WTC11 (cell line): Measurements from ENCODE around the gene ANKRD24. TPM values are rescaled to one million over a fixed set of nuclear protein-coding genes. Genes with fewer than 3 reads are reported as not detected.

Source experiments
- ATAC-seq: fragments of 200-7000 bp; cut with Tn5 transposase; 2 replicates; pipeline ENCODE4 v1.10.0; 2021; ENCODE audit warnings: mild to moderate bottlenecking, moderate library complexity
- CTCF ChIA-PET: fragments of 300-600 bp; sonication (Branson Sonifier 250); formaldehyde crosslinking; loops from one replicate; lab custom pipeline; 2021; ENCODE audit warnings: antibody characterized with exemption; lab: Charles Lee
- POLR2A ChIA-PET: fragments of 350-600 bp; sonication (Branson Sonifier 250); formaldehyde crosslinking; loops from one replicate; lab custom pipeline; 2021; ENCODE audit warnings: antibody characterized with exemption; lab: Charles Lee
- DNase-seq: peaks from one replicate; pipeline ENCODE4 v3.0.0; 2021; ENCODE audit warnings: low spot score
- H3K27ac Mint-ChIP-seq: 2 replicates; pipeline ENCODE4 v1.8.0; 2021; ENCODE audit warnings: mixed read lengths
- H3K27me3 Mint-ChIP-seq: 2 replicates; pipeline ENCODE4 v1.8.0; 2021; ENCODE audit warnings: low read depth, mild to moderate bottlenecking, moderate library complexity, mixed read lengths
- H3K36me3 Mint-ChIP-seq: 2 replicates; pipeline ENCODE4 v1.8.0; 2021; ENCODE audit warnings: mixed read lengths
- H3K4me1 Mint-ChIP-seq: 2 replicates; pipeline ENCODE4 v1.8.0; 2022; ENCODE audit warnings: mixed read lengths
- H3K4me3 Mint-ChIP-seq: 2 replicates; pipeline ENCODE4 v1.8.0; 2021; ENCODE audit warnings: mild to moderate bottlenecking, moderate library complexity, mixed read lengths
- H3K9me3 Mint-ChIP-seq: 2 replicates; pipeline ENCODE4 v1.8.0; 2021; ENCODE audit warnings: mixed read lengths
- AFF4 ChIP-seq: sonication (generic); formaldehyde crosslinking; IDR thresholded peaks from 2 replicates; pipeline ENCODE4 v1.8.1; 2023; ENCODE audit warnings: mild to moderate bottlenecking, missing genetic modification reagents, borderline replicate concordance
- CDX4 ChIP-seq: fragments of 250-450 bp; sonication (Bioruptor Pico); IDR thresholded peaks from 2 replicates; pipeline ENCODE4 v1.9.0; 2021; ENCODE audit warnings: moderate library complexity, mild to moderate bottlenecking, inconsistent platforms, borderline replicate concordance
- ETV6 ChIP-seq: sonication (generic); formaldehyde crosslinking; IDR thresholded peaks from 2 replicates; pipeline ENCODE4 v1.8.1; 2022; ENCODE audit warnings: mild to moderate bottlenecking, missing genetic modification reagents
- FOXK1 ChIP-seq: sonication (generic); formaldehyde crosslinking; IDR thresholded peaks from 2 replicates; pipeline ENCODE4 v1.8.0; 2022; ENCODE audit warnings: mild to moderate bottlenecking, moderate library complexity, missing genetic modification reagents
- GABPB1 ChIP-seq: sonication (generic); formaldehyde crosslinking; IDR thresholded peaks from 2 replicates; pipeline ENCODE4 v1.8.1; 2023; ENCODE audit warnings: mild to moderate bottlenecking, missing genetic modification reagents
- GTF2I ChIP-seq: fragments of 250-450 bp; sonication (Bioruptor Pico); conservative IDR thresholded peaks from 2 replicates; pipeline ENCODE4 v1.4.0; 2021; ENCODE audit warnings: mild to moderate bottlenecking
- JAZF1 ChIP-seq: fragments of 250-450 bp; sonication (Bioruptor Pico); IDR thresholded peaks from 2 replicates; pipeline ENCODE4 v1.9.0; 2021; ENCODE audit warnings: moderate library complexity, mild to moderate bottlenecking, inconsistent platforms
- PREB ChIP-seq: sonication (generic); formaldehyde crosslinking; IDR thresholded peaks from 2 replicates; pipeline ENCODE4 v1.8.1; 2022; ENCODE audit warnings: mild to moderate bottlenecking, missing genetic modification reagents, moderate library complexity, borderline replicate concordance
- TEAD4 ChIP-seq: sonication (generic); formaldehyde crosslinking; IDR thresholded peaks from 2 replicates; pipeline ENCODE4 v1.8.0; 2022; ENCODE audit warnings: mild to moderate bottlenecking, missing genetic modification reagents
- ZBTB43 ChIP-seq: sonication (generic); formaldehyde crosslinking; IDR thresholded peaks from 2 replicates; pipeline ENCODE4 v1.8.1; 2023; ENCODE audit warnings: mild to moderate bottlenecking, missing genetic modification reagents
- ZMAT4 ChIP-seq: fragments of 250-450 bp; sonication (Bioruptor Pico); IDR thresholded peaks from 2 replicates; pipeline ENCODE4 v1.9.0; 2021; ENCODE audit warnings: mild to moderate bottlenecking
- ZNF263 ChIP-seq: sonication (generic); formaldehyde crosslinking; IDR thresholded peaks from 2 replicates; pipeline ENCODE4 v1.8.1; 2022; ENCODE audit warnings: low read depth, mild to moderate bottlenecking, moderate library complexity, missing genetic modification reagents
- ZNF281 ChIP-seq: sonication (generic); formaldehyde crosslinking; IDR thresholded peaks from 2 replicates; pipeline ENCODE4 v1.8.0; 2023; ENCODE audit warnings: mild to moderate bottlenecking, missing genetic modification reagents
- total RNA-seq: library from RNA; stranded (reverse); gene quantifications from 3 replicates; pipeline ENCODE4 v1.2.3, GENCODE V29; 2021

The ANKRD24 gene
- total RNA-seq, 1 experiment from 2014 or later, result 11.3 TPM

GRCh38 chr19:4208385-4209094 is 26.1 kb downstream of the ANKRD24 start (continued):
- no peak for TF ChIP-seq ZNF281 (CRISPR knock-in tag)
- no peak for TF ChIP-seq ZBTB43 (CRISPR knock-in tag)

GRCh38 chr19:4210166-4210731 is 27.8 kb downstream of the ANKRD24 start:
- no peak for ATAC-seq
- CTCF ChIA-PET, result interaction anchor here (2.1 kb wide), 1 partner anchor 70 kb away, joined by 6 read pairs; no protein-coding TSS in a partner anchor
- TF ChIP-seq GTF2I (CRISPR knock-in tag) (0 out of 2 replicates have a peak, but pooled peaks have one; percentile 64), JAZF1 (CRISPR knock-in tag) (no peak)
- TF ChIP-seq, all 79 proteins: peak for 1
- no peak for DNase-seq
- no peak overlapping the region for H3K4me3 Mint-ChIP-seq
- H3K4me1 Mint-ChIP-seq, result peaks cover 3% of the 10 kb centered on the region; the same call in 1 of the 2 replicates
- H3K9me3 Mint-ChIP-seq, result no peaks in the 10 kb centered on the region
- no peak overlapping the region for H3K27ac Mint-ChIP-seq
- no peaks in the 10 kb centered on the region for H3K36me3 Mint-ChIP-seq
- H3K27me3 Mint-ChIP-seq, result no peaks in the 10 kb centered on the region
- POLR2A ChIA-PET, result no interaction called here

- CTCF ChIA-PET, result interaction anchor here (0.7 kb wide), 1 partner anchor 12 kb away, joined by 3 read pairs; no protein-coding TSS in a partner anchor
- no peak for TF ChIP-seq FOXK1 (CRISPR knock-in tag)
- no peak for TF ChIP-seq TEAD4
- TF ChIP-seq AFF4 (CRISPR knock-in tag), result no peak
- TF ChIP-seq ETV6 (CRISPR knock-in tag), result no peak
- no peak for TF ChIP-seq GABPB1
- no peak for TF ChIP-seq ZNF263 (CRISPR knock-in tag)
- H3K9me3 Mint-ChIP-seq, result peaks cover 8% of the 10 kb centered on the region
Measured at GRCh38 chr19:4213116-4213515, 30.6 kb downstream of the ANKRD24 start.

GRCh38 chr19:4215807-4216206 is 33.3 kb downstream of the ANKRD24 start:
- no peak overlapping the region for H3K4me3 Mint-ChIP-seq
- DNase-seq, result no peak
- CTCF ChIA-PET, result no interaction called here
- peaks cover 7% of the 10 kb centered on the region for H3K36me3 Mint-ChIP-seq
- ATAC-seq, result no peak
- H3K27ac Mint-ChIP-seq, result no peak overlapping the region
- POLR2A ChIA-PET, result no interaction called here
- no peaks in the 10 kb centered on the region for H3K27me3 Mint-ChIP-seq
- H3K9me3 Mint-ChIP-seq, result peaks cover 8% of the 10 kb centered on the region
- H3K4me1 Mint-ChIP-seq, result no peaks in the 10 kb centered on the region
- TF ChIP-seq PREB (CRISPR knock-in tag), result no peak
- no peak for TF ChIP-seq AFF4 (CRISPR knock-in tag)
- TF ChIP-seq ZMAT4, result no peak
- TF ChIP-seq CDX4 (CRISPR knock-in tag), result no peak
- no peak for TF ChIP-seq GABPB1

More at GRCh38 chr19:4213116-4213515, 30.6 kb downstream of the ANKRD24 start:
- H3K27me3 Mint-ChIP-seq, result no peaks in the 10 kb centered on the region
- ATAC-seq, result no peak
- peaks cover 7% of the 10 kb centered on the region for H3K36me3 Mint-ChIP-seq
- no peak overlapping the region for H3K4me3 Mint-ChIP-seq
- peaks cover 3% of the 10 kb centered on the region; the same call in 1 of the 2 replicates for H3K4me1 Mint-ChIP-seq
- no peak overlapping the region for H3K27ac Mint-ChIP-seq
- POLR2A ChIA-PET, result no interaction called here
- DNase-seq, result no peak
